T-helper 22 cell (primary cell): Measurements from ENCODE around the gene TTLL9.

Source experiments
- DNase-seq: peaks from one replicate; pipeline ENCODE4 v3.0.0-alpha.2; 2020; ENCODE audit warnings: low read depth

TTLL9 gene

DNA sequence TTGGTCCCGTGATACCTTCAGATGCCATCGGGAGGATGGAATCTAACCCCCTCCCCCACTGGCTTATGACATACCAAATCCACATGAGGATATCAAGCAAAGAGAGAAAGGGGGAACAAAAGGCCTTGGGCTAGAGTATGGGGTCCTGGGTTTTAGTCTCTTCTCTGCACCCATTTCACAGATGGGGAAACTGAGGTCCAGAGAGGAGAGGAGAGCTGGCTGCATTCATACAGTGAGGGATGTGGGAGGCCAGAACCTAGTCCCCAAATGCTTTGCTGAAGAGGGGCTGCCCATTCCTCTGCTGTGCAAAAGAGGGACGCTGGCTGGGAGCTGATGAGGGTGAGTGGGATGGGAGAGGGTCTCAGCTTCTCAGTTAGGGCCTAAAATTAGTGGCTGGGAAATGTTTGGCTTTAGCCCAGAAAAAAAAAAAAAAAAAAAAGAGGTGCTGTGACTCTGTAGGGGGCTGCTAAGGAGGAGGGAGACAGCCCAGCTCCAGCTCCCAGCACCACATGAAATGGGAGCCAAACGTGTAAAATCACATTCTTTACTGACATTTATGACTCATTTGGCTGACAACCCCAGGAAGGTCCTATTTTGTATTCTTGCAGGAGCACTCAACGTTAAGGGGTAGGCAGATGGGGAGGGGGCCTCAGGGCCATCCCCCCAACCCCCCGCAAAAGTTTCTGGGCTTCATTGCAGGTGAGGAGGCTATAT is 109.4 kb downstream of the TTLL9 start:
- DNase-seq = no peak

DNA sequence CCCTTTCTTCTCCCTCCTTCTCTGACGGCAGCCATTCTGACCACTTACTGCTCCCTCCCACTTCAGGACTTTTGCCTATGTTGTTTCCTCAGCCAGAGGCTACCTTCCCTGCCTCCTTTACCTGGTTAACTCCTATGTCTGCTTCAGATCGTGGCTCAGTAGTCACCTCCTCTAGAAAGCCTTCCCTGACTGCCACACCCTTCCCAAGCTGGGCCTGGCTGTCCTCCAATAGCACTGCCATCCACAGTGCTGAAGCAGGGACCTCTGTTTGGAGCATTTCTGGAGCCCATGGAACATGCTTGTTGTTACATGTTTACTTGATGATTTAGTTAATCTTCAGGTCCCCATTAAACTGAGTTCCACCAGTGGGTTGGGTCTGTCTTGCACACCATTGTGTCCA is 111.3 kb downstream of the TTLL9 start:
- DNase-seq = no peak

DNA sequence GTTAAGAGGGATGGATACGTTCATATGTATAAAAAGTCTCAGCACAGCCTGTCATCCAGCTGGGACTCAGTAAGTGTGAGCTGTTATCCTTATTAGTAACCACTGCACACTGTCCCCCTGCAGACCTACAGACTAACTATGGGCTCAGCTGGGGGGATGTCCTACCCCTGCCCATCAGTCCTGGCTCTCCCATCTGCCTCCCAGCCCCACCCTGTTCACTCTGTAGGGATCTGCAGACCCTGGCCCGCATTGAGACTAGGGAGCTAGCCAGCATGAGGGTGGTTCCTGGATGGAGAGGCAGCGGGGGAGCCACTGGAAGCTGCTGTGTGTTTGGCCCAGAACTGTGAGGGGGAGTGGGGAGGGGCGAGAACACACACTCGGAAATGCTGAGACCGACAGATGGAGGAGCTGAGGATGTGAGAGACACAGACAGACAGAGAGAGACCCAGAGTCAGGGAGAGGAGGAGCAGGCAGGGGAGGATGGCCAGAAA is 114.6 kb downstream of the TTLL9 start:
- DNase-seq = no peak

DNA sequence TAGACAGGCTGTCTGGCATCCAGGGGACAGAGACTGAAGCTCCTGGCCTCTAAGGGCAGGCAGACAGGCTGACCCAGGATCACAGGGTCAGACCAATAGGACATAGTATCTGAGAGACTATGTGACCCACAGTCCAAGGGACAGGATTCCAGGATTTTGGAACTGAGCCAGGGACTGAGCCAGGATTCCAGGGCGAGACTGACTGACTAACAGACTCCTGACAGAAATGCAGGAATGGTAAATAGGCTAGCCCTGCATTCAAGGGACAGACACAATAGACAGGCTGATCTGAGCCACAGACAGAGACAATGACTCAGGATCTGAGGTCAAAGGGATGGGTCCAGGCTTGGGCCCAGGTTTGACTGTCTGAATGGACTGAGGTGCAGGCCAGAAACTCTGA is 117.3 kb downstream of the TTLL9 start:
- DNase-seq = no peak

DNA sequence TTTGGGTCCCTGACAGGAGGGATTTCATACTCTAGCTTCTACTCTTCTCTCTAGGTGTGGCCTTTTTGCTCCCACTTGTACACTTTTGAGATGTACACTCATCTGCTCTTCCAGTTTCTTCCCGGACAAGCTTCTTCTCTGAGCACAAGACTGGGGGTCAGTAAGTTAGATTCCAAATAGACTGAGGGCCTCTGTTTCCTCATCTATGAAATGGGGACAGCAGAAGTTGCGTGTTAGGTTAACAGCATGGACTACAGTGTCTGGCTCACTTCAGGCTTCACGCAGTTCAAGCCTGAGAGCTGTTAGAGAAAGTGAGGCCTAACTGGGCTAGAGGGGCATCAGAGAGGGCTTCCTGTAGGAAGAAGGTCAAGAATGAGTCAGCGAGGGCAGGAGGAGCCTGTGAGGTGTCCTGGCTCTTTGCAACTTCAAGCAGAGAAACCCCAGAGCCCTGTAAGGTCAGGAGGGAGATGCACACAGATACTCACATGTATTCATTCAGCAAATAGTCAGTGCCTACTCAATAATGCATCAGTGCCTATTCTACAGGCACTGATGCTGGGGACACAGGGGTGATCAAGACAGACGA is 118.1 kb downstream of the TTLL9 start:
- DNase-seq = no peak

DNA sequence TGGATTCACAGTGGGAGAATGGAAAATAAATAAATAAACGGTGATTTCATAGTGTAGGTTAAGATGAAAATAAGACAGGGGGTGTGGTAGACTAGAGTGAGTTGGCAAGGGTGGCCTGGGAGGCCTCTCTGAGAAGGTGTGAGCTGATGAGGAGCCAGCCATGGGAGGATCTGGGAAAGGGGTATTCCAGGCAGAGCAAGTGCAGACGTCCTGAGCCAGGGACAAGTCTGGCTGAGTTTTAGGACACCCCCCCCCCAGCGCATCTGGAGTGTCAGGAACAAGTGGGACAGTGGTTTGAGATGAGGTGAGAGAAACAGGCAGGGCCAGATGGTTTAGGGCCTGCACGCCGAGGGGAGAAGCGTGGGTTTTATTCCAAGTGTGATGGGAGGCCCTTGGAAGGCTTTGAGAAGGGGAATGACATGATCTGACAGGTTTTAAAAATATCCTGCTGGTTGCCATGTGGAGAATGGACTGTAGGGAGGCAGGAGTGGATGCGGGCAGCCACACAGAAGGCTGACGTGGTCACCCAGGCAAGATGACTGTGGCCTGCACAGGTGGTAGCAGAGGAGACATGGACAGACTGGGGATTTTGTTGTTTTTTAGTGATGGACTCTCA is 118.7 kb downstream of the TTLL9 start:
- no peak for DNase-seq

DNA sequence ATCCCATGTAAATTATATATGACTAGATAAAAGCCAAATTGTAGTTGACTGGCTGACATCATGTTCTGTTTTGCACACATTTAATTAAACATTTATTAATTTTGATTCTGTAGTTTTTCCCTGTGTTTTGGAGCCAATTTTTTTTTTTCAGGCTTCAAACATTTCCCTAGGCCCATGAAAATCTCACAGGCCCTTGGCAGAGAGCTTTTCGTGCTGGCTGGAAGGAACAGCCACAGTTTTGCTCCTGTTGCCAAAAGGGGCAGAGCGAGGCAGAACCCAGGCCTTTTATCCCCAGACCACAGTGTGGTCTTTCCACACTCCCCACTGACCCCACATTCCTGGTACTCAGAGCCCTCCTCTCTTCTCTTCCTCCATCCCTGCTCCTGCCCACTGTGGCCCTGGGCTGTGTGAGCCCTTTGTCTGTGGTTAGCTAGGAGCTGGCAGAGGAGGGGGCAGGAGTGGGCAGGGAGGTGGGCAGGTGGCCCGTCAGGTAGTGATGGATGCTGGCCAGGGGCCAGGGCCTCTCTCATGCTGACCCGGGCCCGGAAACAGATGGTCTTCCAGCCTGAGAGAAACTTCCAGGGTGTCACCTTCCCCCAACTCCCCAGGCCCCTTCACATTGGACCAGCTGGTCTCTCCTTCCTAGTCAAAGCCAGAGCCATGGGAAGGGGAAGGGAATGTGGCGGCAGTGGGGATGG is 120.4 kb downstream of the TTLL9 start:
- DNase-seq = no peak

DNA sequence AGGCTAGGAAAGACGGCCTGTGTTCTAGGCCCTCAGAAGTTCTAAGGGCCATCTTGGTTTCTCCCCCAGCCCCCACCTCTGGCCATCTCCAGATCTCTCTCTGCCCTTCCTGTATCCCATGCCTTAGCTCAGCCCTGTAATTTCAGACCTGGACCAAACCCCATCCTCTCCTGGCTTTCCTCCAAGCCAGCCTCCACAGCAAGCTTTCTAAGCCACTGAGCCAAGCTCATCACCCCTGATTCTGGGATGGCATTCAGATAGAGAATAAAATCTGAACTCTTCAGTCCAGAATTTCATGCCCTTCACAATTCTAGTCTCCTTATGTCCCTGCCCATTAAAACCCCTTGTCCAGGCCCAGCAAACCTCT is 120.9 kb downstream of the TTLL9 start:
- no peak for DNase-seq

DNA sequence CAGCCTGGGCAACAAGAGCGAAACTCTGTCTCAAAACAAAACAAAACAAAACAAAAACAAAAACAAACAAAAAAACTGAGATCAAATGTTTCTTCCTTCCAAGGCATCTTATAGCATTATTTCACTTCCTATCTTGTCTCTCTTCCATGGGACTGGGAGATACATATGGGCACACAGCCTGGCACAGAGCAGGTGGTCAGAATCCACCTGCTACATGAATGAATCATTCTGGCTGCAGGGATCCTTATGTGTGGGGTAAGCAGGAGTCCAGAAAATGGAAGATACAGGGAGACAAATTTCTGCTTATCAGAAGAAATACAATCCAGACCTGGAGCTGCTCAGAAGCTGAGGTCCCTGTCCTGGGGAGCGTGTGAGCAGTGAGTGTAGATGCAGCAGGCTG is 121.7 kb downstream of the TTLL9 start:
- DNase-seq = no peak
